Activated T-cell treated with anti-CD3 and anti-CD28 coated beads, Interleukin-2, amount 50 U/mL, for 1 hour (primary cell): Measurements from ENCODE around the gene AOC1.
"Not testable (repeated sequence)": the region's sequence is repeated elsewhere in the genome, so short reads cannot be mapped to it uniquely, and the experiment has no call there.

Experiments used
- DNase-seq: peaks from one replicate; pipeline ENCODE4 v3.0.0-alpha.2; 2020

Gene AOC1

DNA sequence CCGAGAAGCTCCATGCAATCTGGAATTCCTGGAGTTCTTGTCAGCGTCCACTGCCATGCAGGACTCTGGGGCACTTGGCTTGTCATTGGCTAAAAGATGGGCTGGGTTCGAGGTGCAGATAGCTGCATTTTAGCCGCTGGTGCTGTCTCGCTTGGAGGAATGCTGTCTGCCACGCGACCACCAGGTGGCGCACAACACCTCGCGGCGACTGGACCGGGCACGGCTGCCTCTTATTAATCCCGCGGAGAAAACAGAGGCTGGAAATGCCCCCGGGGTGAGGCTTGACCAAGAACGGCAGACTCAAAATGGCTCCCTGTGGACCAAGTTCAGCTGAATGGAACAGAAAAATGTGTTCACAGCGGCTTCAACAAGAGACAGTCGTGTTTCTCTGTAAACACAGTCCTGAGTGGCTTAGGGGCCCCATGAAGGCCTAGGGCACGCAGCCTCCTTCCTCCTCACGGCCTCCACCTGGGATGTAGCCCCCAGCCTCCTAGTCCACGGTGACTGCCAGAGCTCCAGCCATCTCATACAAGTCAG lies 46.2 kb downstream of the AOC1 start:
- peak; percentile 82 for DNase-seq

- DNase-seq = no peak
These were observed 48.4 kb downstream of the AOC1 start for GRCh38 chr7:150900675-150901074.

DNA sequence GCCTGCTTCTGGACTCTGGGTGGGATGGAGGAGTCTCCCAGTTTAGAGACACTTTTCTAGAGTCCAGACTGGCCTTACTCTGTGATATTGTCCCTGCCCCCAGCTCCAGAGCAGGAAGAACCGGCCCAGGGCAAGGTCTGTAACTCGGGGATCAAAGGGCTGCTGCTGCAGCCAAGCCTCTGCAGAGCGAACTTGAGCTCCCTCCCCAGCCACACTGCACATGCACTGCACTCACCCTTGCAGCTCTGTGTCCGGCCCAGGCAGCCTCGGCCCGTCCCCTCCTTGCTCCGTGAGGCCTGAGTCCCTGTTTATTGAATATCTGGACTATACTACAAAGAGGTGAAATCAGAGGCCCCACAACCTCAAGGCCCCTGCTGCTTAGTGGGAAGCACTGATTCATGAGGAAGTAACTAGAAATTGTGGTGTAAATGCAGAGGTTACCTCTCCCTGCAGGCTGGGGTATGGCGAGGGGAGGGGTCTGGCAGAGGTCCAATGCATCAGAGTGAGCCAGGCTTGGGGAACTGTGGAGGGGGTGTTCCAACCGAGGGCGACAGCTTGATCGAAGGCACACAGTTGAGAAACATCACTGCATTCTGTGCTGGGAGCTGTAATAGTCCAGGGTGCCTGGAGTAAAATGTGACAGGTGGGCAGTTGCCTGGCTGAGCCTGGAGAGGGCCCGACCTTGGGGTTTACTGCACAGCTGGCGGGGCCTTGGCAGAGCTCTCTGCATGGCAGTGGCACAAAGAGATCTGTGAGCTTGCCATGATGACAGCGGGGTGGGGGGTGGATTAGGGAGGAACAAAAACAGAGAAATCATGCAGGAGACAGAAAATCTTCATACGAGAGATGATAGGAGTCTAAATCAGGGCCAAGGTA lies 49.1 kb downstream of the AOC1 start:
- DNase-seq = no peak

- DNase-seq = no peak
These were observed 50.0 kb downstream of the AOC1 start for GRCh38 chr7:150902078-150903033.

DNA sequence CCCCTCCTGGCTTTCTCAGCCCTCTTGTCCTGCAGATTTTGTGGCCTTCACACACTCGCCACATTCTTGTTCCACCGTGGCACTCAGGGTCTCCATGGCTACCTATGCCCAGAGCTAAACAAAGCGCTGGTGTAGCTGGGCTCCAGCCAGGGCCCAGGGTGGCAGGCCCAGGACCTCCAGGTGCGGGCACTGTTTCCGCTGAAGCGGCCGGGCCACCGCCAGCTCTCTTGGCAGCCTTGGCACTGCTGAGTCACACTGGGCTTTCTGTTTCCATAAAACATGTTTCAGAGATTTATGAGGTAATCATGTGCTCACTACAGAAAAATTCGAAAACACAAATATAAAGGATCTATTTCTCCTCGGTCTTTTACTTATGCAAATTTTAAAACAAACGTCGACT lies 51.3 kb downstream of the AOC1 start:
- no peak for DNase-seq

DNA sequence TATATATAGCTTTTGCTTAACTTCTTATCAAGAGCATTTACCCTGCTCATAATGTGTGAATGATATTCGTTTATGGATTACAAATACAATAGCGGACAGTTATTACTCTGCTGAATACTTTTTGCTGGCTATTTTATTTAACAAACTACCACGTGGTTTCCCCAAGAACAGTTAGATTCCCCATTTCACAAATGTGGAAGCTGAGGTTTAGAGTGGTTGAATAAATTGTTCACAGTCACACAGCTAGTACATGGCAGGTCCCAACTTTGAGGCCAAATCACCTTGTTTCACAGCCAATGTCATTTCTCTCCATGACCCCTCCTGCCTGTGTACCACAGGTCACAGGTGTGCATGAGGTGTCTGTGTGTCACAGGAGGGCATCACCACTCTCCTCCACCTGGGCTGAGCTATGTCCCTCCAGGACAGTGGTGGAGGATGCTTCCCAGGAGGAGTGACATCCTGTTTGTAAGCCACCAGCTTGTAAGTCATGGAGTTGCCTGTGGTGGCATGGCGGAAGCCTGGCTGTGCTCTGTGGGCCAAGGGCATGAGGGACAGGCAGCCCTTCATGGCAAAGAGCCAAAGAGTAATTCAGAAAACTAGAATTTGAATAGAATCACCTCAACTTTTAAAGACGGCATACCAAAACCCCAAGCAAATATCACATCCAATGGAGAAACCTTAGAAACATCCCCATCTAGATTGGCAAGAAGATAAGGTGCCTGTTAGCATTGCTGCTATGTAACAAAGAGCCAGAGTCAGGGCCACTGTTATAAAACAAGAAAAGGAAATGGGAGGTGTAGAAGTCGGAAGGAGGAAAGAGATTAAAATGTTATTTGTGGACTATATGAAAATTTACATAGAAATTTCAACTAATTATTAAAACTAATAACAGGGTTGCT lies 51.9 kb downstream of the AOC1 start:
- DNase-seq = no peak

GRCh38 chr7:150908173-150908572 lies 55.9 kb downstream of the AOC1 start:
- no peak for DNase-seq

- DNase-seq = peak; percentile 33
These were observed 57.1 kb downstream of the AOC1 start for GRCh38 chr7:150909200-150909995.

- not testable (repeated sequence) for DNase-seq
These were observed 58.1 kb downstream of the AOC1 start for GRCh38 chr7:150910305-150910995.

- no peak for DNase-seq
These were observed 58.7 kb downstream of the AOC1 start for GRCh38 chr7:150910996-150911422.
